SK-N-SH treated with all-trans-retinoic acid at 6 μM for 48 hours (cell line): ENCODE measurements around the gene YPEL4.

Source experiments
- ARNTL ChIP-seq: fragments of 450-650 bp; formaldehyde crosslinking; IDR thresholded peaks from 2 replicates; pipeline ENCODE4 v1.5.0; 2020; ENCODE audit warnings: low read depth, mild to moderate bottlenecking, moderate library complexity, borderline replicate concordance
- BACH2 ChIP-seq: fragments of 250-450 bp; sonication (Bioruptor Pico); IDR thresholded peaks from 2 replicates; pipeline ENCODE4 v1.9.0; 2021; ENCODE audit warnings: mild to moderate bottlenecking, borderline replicate concordance
- CREB5 ChIP-seq: fragments of 250-450 bp; sonication (Bioruptor Pico); IDR thresholded peaks from 2 replicates; pipeline ENCODE4 v1.5.1; 2020; ENCODE audit warnings: low read depth, mild to moderate bottlenecking, moderate library complexity
- OSR1 ChIP-seq: fragments of 250-450 bp; sonication (Bioruptor Pico); IDR thresholded peaks from 2 replicates; pipeline ENCODE4 v1.8.0; 2022; ENCODE audit warnings: moderate library complexity, mild to moderate bottlenecking, inconsistent platforms
- PATZ1 ChIP-seq: fragments of 250-450 bp; sonication (Bioruptor Pico); IDR thresholded peaks from 2 replicates; pipeline ENCODE4 v1.8.0; 2020; ENCODE audit warnings: mild to moderate bottlenecking, moderate library complexity, borderline replicate concordance
- PPARA ChIP-seq: fragments of 250-450 bp; sonication (Bioruptor Pico); IDR thresholded peaks from 2 replicates; pipeline ENCODE4 v1.5.0; 2020; ENCODE audit warnings: mild to moderate bottlenecking, borderline replicate concordance
- RARB ChIP-seq: fragments of 250-450 bp; sonication (Bioruptor Pico); IDR thresholded peaks from 2 replicates; pipeline ENCODE4 v1.8.0; 2021; ENCODE audit warnings: mild to moderate bottlenecking, moderate library complexity
- TCF4 ChIP-seq: fragments of 250-450 bp; sonication (Bioruptor Pico); IDR thresholded peaks from 2 replicates; pipeline ENCODE4 v1.8.0; 2021; ENCODE audit warnings: mild to moderate bottlenecking, moderate library complexity, borderline replicate concordance
- TSHZ2 ChIP-seq: fragments of 250-450 bp; sonication (Bioruptor Pico); IDR thresholded peaks from 2 replicates; pipeline ENCODE4 v1.5.0; 2020; ENCODE audit warnings: mild to moderate bottlenecking, moderate library complexity
- ZFP3 ChIP-seq: fragments of 250-450 bp; sonication (Bioruptor Pico); IDR thresholded peaks from 2 replicates; pipeline ENCODE4 v1.5.0; 2020; ENCODE audit warnings: mild to moderate bottlenecking, moderate library complexity
- ZFP30 ChIP-seq: fragments of 450-650 bp; formaldehyde crosslinking; IDR thresholded peaks from 2 replicates; pipeline ENCODE4 v1.5.0; 2022; ENCODE audit warnings: mild to moderate bottlenecking, moderate library complexity
- ZNF565 ChIP-seq: fragments of 450-650 bp; formaldehyde crosslinking; conservative IDR thresholded peaks from 2 replicates; pipeline ENCODE4 v1.5.0; 2020; ENCODE audit warnings: low read depth, mild to moderate bottlenecking, moderate library complexity

- TF ChIP-seq RARB (CRISPR knock-in tag) (no peak), PPARA (CRISPR knock-in tag) (no peak), ZFP3 (no peak), ARNTL (CRISPR knock-in tag) (no peak), PATZ1 (no peak), ZNF565 (CRISPR knock-in tag) (no peak), TSHZ2 (CRISPR knock-in tag) (no peak), CREB5 (CRISPR knock-in tag) (no peak), OSR1 (CRISPR knock-in tag) (no peak), TCF4 (no peak), ZFP30 (CRISPR knock-in tag) (no peak), BACH2 (no peak)
These were observed 2.9 kb downstream of the YPEL4 start for GRCh38 chr11:57646799-57647303.
